GM12873 (cell line): ENCODE results near the gene ARFGAP2.

Experiments
- CTCF ChIP-seq: IDR thresholded peaks from 2 replicates; pipeline ENCODE4 v1.5.1; 2012; ENCODE audit warnings: low read depth, mild to moderate bottlenecking, moderate library complexity, low read length, control low read depth; ENCODE audit not compliant: insufficient read depth; ENCODE audit errors: missing control alignments

Gene ARFGAP2

GRCh38 chr11:47213950-47214565 is 37.4 kb upstream of the ARFGAP2 start:
- no peak for TF ChIP-seq CTCF

GRCh38 chr11:47212938-47213337 is 36.3 kb upstream of the ARFGAP2 start:
- no peak for TF ChIP-seq CTCF

- no peak for TF ChIP-seq CTCF
Measured at GRCh38 chr11:47208628-47209027, 31.9 kb upstream of the ARFGAP2 start.

GRCh38 chr11:47207459-47207858 is 30.8 kb upstream of the ARFGAP2 start:
- TF ChIP-seq CTCF = no peak

GRCh38 chr11:47204637-47204989 is 27.9 kb upstream of the ARFGAP2 start:
- TF ChIP-seq CTCF = no peak

GRCh38 chr11:47202576-47202975 is 25.9 kb upstream of the ARFGAP2 start:
- TF ChIP-seq CTCF = no peak

GRCh38 chr11:47201015-47201414 is 24.3 kb upstream of the ARFGAP2 start:
- no peak for TF ChIP-seq CTCF
